Activated CD8-positive, alpha-beta memory T cell treated with anti-CD3 and anti-CD28 coated beads, Interleukin-2, amount 50 U/mL, for 24 hours (primary cell): Measurements from ENCODE around the gene PKN2.
"Not testable (repeated sequence)": the region's sequence is repeated elsewhere in the genome, so short reads cannot be mapped to it uniquely, and the experiment has no call there.

Experiments used
- DNase-seq: peaks from one replicate; pipeline ENCODE4 v3.0.0-alpha.2; 2020; ENCODE audit errors: extremely low read depth

PKN2 gene

GRCh38 chr1:88791192-88791591 lies 107.1 kb downstream of the PKN2 start:
- DNase-seq, result no peak

- DNase-seq, result no peak
Measured at GRCh38 chr1:88799491-88799890, 115.4 kb downstream of the PKN2 start.

GRCh38 chr1:88800382-88801051 lies 116.4 kb downstream of the PKN2 start:
- DNase-seq, result peak; percentile 8

- no peak for DNase-seq
Measured at GRCh38 chr1:88801575-88802208, 117.6 kb downstream of the PKN2 start.

- DNase-seq, result no peak
Measured at GRCh38 chr1:88802404-88802803, 118.3 kb downstream of the PKN2 start.

GRCh38 chr1:88802950-88803349 lies 118.9 kb downstream of the PKN2 start:
- DNase-seq, result no peak

GRCh38 chr1:88803444-88803843 lies 119.4 kb downstream of the PKN2 start:
- DNase-seq, result no peak

- no peak for DNase-seq
Measured at GRCh38 chr1:88812366-88812765, 128.3 kb downstream of the PKN2 start.

GRCh38 chr1:88813471-88813870 lies 129.4 kb downstream of the PKN2 start:
- DNase-seq, result no peak

GRCh38 chr1:88819642-88820041 lies 135.6 kb downstream of the PKN2 start:
- not testable (repeated sequence) for DNase-seq

GRCh38 chr1:88825721-88826120 lies 141.6 kb downstream of the PKN2 start:
- no peak for DNase-seq

- DNase-seq, result no peak
Measured at GRCh38 chr1:88847643-88848042, 163.6 kb downstream of the PKN2 start.

GRCh38 chr1:88851303-88852063 lies 167.4 kb downstream of the PKN2 start:
- no peak for DNase-seq

GRCh38 chr1:88867743-88868521 lies 183.9 kb downstream of the PKN2 start:
- no peak for DNase-seq

- DNase-seq, result not testable (repeated sequence)
Measured at GRCh38 chr1:88869644-88870043, 185.6 kb downstream of the PKN2 start.

- DNase-seq, result no peak
Measured at GRCh38 chr1:88873737-88874349, 189.8 kb downstream of the PKN2 start.

- DNase-seq, result no peak
Measured at GRCh38 chr1:88875595-88875994, 191.5 kb downstream of the PKN2 start.

- no peak for DNase-seq
Measured at GRCh38 chr1:88876573-88877365, 192.7 kb downstream of the PKN2 start.

GRCh38 chr1:88877382-88877825 lies 193.3 kb downstream of the PKN2 start:
- no peak for DNase-seq

GRCh38 chr1:88877911-88878310 lies 193.8 kb downstream of the PKN2 start:
- DNase-seq, result no peak

GRCh38 chr1:88878731-88879130 lies 194.7 kb downstream of the PKN2 start:
- DNase-seq, result no peak
